HG02870 (cell line): ENCODE results near the gene GUCY1A1.

Experiments
- ATAC-seq: cut with Tn5 transposase; IDR thresholded peaks from one replicate; pipeline ENCODE4 v1.9.1; 2021; ENCODE audit warnings: mild to moderate bottlenecking, moderate library complexity; ENCODE audit not compliant: unreplicated experiment

The GUCY1A1 gene

GRCh38 chr4:155772459-155773195, 106.0 kb downstream of the GUCY1A1 start:
- ATAC-seq = no peak

GRCh38 chr4:155773196-155773800, 106.7 kb downstream of the GUCY1A1 start:
- ATAC-seq = no peak

- no peak for ATAC-seq
Observed at GRCh38 chr4:155774033-155774432, 107.4 kb downstream of the GUCY1A1 start.

GRCh38 chr4:155777971-155778735, 111.5 kb downstream of the GUCY1A1 start:
- ATAC-seq = no peak

GRCh38 chr4:155780775-155781174, 114.1 kb downstream of the GUCY1A1 start:
- ATAC-seq = no peak

- no peak for ATAC-seq
Observed at GRCh38 chr4:155781249-155781831, 114.7 kb downstream of the GUCY1A1 start.
